Left renal pelvis (tissue), 4 donors: ENCODE data around the gene PRDM16. TPM values are rescaled to one million over a fixed set of nuclear protein-coding genes. Genes with fewer than 3 reads are reported as not detected.

Experiments used
- DNase-seq, 4 donors: peaks; one replicate each; pipeline ENCODE4 v3.0.0-alpha.2; 2013; ENCODE audit warnings: low read depth in 4 of 4, low spot score in 3 of 4
- polyA plus RNA-seq, 4 donors: library from polyadenylated mRNA; unstranded; fragments of 120-200 nt; gene quantifications; one replicate each; pipeline ENCODE4 v1.2.1, GENCODE V29; 2013; ENCODE audit not compliant: insufficient read length in 4 of 4

PRDM16 gene
- polyA plus RNA-seq, 4 donors, result 1.1 to 11.1 (median 6.8) TPM

DNA sequence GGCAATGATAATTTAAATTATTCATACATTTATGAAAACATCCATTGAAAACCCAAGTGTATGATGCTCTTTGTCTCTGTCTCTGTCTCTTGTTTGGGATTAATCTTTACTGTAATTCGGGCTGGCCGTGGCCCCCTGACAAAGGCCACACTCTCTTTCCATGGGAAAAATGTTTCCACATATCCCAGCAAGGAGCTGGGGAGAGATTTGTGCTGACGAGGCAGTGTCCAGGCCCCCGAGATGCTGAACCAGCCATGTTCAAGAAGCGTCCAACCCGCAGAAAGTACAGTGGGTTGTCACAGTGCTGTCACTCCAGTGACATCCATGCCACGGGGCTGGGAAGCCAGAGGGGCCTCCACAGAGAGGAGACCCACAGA lies 147.0 kb downstream of the PRDM16 start:
- DNase-seq, result no peak

DNA sequence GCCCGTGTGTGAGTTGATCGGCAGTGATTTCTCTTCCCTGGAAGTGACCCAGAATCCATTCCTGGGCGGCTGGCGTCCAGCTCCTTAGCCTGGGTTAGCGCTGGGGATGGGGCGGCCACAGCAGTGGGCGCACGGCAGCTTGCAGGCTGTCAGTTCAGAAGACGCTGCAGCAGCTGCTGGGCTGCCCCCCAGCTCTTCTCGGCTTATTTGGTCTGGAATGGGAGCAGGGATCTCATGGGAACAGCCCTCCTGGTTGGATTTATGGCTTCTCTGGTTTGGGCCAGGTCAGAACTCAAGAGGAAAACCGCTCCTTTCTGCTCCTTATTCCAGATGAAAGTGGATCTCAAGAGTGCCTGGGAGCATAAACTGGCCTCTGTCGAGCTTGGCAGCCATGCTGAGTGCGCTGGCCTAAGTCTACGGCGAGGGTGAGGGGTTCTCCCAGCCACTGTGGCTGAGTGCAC lies 148.2 kb downstream of the PRDM16 start:
- DNase-seq, result no peak

DNA sequence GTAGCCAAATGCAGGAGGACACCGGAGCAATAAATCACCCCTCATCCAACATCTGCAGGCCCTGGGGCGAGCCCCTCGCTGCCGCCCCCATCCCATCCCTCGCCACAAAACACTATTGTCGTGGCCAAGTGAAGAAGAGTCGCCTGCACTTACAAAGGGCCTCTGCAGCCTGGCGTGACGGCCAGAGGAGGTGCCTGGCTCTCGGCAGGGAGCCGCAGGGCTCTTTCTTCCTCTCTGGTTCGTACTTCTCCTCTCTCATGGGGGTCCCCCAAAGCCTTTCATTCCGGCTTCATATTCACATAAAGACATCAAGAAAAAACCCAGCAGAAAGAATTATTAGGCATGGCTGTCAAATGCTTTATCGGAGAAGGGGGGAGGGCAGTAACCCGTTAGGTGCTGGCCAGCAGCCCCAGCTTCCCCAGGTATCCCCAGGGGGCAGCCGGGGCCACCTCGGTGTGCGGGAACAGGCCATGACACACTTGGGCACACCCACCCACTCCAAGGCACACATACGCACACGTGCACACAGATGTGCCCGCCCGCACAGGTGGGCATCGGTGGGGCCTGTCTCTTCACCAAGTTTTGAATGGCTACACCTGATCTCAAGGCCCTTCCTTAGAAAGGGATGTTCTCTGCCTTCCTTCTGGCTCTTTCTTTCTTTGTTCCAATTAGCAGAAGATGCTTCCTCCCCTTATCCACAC lies 149.1 kb downstream of the PRDM16 start:
- DNase-seq, result no peak

DNA sequence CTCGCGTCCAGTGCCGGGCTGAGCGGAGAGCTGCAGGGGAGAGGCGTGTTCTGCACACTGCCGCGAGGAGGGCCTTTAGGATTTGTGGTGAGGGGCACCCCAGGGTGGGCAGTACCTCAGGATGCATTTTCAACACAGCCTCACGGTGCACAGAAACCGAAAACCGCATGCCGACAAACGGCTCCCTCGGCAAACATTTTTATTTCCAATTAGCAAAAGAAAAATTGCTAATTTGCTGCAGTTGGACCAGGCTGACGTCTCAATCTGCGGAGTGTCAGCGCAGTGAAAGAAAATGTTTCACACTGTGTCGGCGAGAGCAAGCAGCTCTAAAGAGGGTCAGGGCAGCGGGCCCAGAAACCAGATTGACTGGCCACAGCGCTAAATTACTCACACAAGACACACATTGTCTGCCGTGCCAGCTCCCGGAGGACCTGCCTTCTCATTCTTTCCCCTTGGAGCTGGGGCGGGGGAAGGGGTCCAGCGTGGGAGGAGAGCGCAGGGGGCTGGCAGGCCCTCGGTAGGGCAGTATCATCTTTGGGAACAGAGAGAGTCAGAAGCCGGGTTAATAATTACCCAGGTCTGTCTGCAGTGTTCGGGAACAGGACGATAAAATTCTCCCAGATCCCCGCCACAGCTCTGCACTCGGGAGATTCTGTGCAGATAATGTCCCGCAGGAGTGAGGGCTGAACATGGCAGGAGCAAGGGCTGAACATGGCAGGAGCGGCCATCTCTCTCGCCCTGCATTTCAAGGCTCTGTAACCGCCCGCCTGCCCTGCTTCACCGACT lies 150.2 kb downstream of the PRDM16 start:
- no peak for DNase-seq

DNA sequence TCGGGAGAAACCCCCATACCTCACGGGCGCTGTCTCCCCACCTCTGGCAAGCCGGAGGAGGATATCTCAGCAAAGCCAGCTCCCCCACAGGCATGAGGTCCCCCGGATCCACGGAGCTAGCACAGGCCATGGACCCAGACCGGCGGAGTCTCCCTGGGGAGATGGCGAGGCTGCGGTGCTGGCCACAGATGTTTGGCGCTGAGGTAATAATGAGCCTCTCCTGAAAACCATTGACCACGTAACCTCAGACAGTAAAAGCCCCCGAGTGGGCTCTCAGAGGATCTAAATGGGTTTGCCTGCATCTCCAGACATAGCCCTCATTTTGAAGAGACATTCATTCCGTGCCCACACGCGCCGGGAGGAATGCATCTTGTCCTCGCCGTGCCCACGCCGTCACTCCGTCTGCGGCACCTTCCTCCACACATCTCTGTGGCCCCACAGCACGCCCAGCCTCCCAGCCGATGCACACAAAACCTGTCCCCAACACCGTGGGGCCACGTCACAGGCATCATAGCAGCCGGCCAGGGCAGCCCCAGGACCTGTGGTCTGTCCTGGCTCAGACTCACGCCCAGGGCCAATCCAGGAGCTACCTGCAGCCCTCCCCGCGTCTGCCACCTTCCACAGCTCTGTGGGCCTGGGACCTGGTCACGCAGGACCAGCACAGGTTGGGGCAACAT lies 150.9 kb downstream of the PRDM16 start:
- DNase-seq, result no peak

DNA sequence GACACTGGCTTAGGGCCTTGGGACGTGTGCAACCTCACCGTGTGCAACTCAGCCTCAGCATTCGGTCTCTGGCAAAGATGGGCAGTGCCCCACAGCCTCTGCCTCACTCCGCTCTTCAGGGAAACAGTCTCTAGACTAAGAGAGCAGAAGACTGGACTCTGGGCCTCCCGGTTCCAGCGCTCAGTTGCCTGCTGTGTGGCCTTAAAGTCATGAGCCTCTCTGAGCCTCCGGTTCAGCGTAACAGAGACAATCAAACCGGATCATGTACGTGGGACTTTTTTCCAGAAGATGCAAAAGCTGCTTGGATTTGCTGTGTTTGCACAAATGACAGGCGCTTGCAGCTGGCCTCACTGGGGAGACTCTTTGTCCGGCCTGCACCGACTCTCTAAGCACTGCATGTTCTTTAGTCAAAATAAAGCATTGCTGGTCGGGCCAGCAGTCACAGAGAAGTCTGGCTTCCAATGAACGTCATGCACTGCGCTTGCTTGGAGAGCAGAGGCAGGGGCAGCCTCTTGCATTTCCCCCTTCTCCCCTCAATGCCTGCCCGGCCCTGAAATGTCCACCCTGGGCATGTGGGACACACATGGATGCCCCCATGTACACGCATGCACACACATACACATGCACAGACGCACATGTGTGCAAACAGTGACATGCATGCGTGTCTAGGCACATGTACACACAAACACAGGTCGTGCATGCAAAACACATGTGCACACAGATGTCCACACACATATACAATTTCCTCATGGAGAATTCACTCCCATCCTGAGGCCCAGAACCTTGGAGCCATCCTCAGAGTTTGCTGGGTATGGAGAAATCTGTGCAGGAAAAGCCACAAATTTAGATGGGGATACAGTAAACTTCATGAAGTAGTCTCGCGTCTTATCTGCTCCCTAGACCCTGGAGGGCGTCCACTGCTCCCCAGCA lies 152.4 kb downstream of the PRDM16 start:
- DNase-seq, result no peak

DNA sequence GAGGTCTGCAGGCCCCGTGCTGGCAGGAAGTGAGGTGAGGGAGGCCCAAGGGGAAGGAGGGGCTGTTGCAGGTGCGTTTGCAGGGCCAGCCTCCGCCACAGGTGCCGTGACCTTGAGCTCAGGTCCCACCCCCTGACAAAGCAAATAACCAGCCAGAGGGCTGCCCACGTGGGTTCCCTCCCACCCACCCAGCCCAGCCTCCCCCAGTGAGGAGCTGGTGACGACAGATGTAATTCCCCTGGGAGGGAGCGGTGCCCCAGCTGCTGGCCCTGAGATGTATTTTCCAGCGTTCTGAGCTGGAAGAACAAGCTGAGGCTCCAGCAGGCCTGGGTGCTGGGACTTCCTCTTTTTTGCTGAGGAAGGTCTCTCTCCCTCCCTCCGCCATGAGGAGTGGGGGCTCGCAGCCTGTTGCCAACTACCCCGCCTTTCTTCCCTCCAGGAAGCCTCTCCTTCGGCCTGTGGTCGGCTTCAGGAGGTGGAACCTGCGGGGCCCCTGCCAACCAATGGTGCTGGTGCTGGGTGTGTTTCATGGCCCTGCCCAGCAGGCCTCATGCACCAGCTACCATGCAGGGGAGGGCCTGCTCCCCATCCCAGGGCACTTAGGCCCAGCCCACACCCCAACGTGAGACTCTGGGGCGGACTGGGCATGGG lies 153.2 kb downstream of the PRDM16 start:
- DNase-seq, result no peak

DNA sequence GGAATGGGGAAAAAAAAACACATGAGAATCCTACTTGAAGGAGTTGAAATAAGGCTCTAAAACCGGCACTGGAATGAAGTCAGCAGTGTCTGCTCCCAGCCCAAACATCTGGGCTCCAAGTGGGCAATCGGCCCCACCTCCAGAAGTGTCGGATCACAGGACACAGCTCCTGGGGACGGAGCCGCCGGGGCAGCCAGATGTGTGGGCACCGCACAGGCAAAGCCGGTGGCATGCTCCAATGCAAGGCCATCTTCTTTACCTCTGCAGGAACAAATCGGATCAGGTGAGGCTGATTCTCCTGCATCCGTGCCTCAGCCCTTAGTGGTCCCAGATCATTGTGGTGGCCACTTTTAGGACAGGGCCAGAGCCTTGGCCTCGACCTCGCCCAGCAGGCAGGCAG lies 156.7 kb downstream of the PRDM16 start:
- DNase-seq, result no peak

DNA sequence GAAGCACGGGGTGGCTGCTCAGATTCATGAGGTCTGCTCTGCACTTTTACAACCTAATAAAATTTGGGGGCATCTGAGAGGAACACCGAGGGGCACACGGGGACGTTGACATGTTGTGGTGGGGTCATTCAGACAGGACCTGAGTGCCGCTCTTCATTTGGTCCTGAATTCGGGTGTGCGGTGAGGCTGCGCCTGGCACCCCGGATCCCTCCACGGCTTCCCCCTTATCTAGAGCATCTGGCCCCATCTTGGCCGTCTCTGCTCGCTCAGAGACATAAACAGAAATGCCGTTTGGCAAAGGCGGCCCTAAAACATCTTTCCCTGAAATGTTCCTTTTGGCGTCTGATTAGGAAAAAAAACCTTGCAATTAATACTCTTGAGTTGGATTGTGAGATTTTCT lies 157.2 kb downstream of the PRDM16 start:
- no peak for DNase-seq

DNA sequence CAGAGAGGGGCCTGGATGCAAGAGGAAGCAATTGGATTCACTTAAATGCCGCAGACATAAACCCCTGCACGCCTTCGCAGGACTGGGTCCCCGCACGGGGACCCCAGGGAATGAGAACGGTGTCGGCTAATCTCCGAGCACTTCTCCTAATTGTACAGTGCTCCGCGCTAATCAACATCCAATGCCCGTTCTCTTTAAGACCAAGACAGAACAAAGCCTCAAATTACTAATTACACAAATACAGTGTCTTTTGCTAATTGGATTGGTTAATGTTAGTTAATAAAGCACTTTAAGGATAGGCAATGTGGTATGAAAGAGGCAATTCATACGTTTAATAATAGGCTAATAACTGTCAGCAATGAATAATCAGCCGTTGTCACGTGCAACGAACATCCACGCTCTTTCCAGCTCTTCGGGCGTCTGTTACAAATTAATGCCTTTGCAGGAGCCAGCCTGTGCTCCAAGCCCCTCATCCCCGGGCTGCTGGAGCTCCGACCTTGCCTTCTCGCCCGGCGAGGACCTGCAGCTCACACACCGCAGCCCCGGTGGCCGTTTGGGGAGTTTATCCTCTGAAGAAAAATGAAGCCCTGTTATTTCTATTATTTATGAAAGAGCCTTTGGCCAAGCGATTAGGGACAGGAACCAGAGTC lies 157.8 kb downstream of the PRDM16 start:
- DNase-seq, result no peak

DNA sequence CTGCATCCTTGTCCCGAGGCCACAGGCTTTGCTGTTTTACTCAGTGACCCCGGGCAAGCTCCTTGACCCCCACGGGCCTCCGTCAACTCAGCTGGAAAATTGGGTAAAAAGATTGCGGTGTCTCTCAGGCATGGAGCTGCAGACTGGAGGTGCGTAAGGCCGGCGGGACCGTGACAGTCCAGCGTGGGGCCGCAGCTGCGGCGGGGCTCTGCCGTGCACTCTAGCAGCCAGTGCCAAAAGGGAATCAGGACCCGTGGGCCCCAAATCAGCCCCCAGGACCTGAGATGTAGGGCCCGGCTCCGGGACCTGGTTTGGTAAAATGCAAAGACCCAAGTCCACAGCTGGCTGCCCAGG lies 158.3 kb downstream of the PRDM16 start:
- no peak for DNase-seq

DNA sequence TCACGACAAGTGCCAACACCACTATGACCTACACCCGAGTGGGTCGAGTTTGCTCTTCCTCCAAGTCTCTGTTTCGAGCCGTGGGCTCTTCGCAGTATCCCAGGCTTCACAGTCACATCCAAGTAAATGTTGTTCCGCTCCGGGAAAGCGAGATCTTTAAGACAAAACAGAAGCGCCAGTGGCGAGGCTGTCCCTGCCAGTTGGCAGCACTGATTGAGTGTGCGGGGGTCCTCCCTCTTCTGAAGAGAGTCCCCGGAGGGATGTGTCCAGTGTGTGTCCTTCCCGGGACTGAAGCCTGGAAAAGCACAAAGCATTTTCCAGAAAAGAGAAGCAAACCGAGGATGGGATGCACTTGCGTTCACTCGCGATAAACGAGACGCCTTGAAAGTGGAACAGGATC lies 158.9 kb downstream of the PRDM16 start:
- no peak for DNase-seq

DNA sequence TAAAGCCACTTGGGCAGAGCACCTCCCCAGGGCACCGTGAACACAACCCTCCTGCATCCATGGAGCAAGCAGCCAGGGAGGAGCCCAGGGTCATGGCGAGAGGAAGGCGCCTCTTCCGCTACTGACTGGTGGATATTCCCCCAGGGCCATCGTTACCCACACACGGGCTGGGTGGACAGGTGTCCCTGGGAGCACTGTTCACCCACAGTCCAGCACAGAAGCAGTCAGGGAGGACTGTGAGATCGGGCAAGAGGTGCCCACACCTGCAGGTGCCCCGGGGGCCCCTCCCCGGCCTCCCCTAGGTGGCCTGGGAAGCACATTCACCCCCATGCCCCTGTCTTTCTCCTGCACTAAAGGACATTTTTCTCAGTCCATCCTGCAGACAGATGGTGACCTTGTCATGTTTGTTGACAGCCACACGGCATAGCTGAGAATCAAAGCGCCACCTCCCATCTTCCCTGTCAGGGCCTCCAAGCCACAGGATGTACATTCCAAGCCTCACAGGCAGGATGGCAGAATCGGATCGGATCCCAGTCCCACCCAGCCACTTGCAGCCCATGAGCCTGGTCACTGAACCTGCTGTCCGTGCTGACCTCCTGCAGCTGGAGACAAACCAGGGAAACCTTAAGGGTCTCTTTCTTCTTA lies 160.2 kb downstream of the PRDM16 start:
- no peak for DNase-seq

DNA sequence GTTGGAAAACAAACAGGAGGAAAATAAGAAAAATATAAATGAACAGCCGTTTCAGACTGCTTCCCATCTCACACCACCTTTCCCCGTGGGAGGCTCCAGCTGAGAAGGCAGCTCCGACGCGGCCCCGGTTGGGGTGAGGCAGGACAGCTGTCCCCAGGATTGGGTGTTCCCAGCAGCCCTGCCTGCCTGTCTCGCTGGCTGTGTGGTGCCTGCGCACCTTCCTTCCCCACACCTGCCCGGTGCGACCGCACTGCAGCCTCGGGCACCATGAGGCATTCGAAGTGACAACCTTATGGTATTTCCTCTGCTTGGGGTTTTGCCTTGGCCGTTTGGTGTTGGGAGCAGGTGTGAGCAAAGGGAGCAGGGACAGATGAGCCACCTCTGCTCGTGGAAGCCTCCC lies 161.6 kb downstream of the PRDM16 start:
- DNase-seq, result no peak

DNA sequence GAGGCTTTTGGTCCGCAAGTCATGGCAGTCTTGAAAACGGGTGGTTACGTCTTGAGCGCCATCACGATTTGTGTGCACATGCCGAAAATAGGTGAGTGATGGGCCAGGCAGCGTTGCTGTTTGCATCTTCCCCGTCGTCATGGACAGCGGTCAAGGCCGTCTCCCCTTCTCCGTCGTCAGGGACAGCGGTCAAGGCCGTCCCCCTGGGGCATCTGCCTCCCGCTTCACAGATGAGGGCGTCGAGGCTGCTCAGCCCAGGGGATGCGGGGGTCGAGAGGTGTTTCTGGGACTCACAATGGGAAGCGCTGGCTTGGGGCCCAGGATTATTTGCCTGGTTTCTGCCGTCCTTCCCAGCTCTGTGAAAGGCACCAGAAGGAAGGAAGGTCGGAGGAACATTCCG lies 162.2 kb downstream of the PRDM16 start:
- DNase-seq, result no peak

DNA sequence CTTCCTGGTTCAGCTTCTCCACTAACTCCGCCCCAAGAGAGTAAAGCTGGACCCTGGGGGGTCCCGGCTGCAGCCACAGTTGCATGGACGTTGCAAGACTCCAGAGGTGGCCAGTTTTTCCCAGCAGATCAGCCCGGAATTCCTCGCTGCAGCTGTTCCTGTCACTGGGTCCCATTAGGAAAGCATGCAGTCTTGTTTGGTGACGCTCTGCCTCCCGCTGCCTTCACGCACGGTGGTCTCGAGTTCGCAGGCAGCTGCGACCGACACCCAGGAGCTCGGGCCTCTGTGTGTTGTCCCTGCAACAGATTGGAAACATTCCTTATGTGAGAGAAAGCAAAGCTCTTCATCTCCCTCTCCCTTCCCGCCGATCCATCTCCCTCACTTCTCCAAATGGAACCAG lies 162.8 kb downstream of the PRDM16 start:
- no peak for DNase-seq

DNA sequence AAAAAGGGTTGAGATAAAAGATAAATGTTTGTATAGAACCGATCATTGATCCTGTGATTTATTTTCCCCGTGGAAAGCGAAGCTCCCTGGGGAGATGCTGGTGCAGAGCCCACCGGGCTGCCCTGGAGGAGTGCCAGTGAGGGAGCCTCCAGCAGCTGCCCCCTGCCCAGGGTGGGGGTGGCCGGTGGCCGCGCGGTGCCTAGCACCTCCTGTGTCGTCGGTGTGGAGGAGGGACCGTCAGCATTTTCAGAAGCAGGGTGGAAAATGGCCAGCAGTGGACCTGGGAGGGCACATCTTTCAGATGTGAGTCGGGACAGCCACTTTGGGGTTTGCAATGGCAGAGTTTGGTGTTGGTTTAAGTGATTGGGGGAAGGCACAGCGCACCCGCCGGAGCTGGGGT lies 164.0 kb downstream of the PRDM16 start:
- DNase-seq, result no peak

DNA sequence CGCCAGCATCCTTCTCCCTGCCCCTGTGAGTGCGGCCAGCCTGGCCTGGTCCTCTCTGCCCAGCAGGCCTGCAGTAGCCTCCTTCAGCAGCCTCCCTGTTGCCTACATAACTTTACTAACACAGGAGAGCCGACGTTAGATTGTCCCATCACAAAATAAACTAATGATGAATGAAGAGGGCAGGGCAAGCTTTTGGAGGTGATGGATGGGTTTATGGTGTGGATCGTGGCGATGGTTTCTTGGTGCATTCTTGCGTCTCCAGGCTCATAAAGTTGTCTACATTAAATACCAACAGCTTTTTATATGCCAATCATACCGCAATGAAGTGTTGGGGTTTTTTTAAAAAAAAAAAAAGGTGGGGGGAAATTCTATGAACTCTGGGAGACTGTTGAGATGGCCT lies 164.5 kb downstream of the PRDM16 start:
- no peak for DNase-seq

DNA sequence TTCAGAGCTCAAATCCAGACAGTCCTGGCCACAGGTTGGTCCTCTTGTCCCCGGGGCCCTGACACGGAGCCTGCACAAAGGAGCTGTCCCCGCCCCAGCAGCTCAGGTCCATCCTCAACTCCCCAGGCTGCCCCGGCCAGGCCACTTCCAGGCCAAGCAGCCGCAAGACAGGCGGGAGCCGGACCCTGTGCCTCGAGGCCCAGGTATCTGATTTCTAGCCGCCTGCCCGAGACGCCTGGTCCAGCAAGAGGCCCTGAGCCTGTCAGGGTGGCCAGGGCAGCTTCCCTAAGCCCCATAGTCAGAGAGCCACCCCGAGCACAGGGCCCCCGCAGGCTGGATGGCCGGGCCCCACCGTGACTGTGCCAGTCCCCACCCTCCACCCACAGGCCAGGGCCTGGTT lies 165.3 kb downstream of the PRDM16 start:
- DNase-seq, result no peak
